ENCODE measurements around the gene NBPF11. TPM values are rescaled to one million over a fixed set of nuclear protein-coding genes. Genes with fewer than 3 reads are reported as not detected.
"Not testable (repeated sequence)": the region's sequence is repeated elsewhere in the genome, so short reads cannot be mapped to it uniquely, and the experiment has no call there.

The NBPF11 gene
- total and polyA plus RNA-seq, 2 of the 8 experiments (the other 6 are each of a cell fraction or from before 2014, with no cell fraction given), result 8.7 to 9.2 TPM

- H3K18ac ChIP-seq (ENCODE audit: extremely low read depth, low read length), result not testable (repeated sequence)
- WGBS, 2 experiments (ENCODE audit: extremely low coverage in 1 of 2, insufficient coverage in 1 of 2, insufficient read length in 1 of 2, insufficient replicate concordance in 2 of 2, low coverage in 1 of 2, low lambda C conversion rate in 2 of 2, missing lambda C conversion rate in 1 of 2), result 94% methylated on average over 2 of the region's 2 CpGs; no CpG with 5 or more reads in 1 of the 2 experiments
Observed at GRCh38 chr1:148095732-148096131, 56.3 kb downstream of the NBPF11 start.

More at GRCh38 chr1:148095732-148096131, 56.3 kb downstream of the NBPF11 start:
- H3K14ac ChIP-seq (ENCODE audit: insufficient read length); H3K9me3 ChIP-seq (ENCODE audit: insufficient read depth in 2 of 2, low read depth in 1 of 2, low read length in 1 of 2); FAIRE-seq; H3K4me2 ChIP-seq (ENCODE audit: insufficient read depth in 1 of 2, low read depth in 2 of 2, low read length in 2 of 2); H2AFZ ChIP-seq (ENCODE audit: low read length); H3K4me3 ChIP-seq (ENCODE audit: extremely low read depth in 1 of 4, insufficient read depth in 2 of 4, low read depth in 3 of 4, low read length in 4 of 4); H2BK12ac ChIP-seq (ENCODE audit: low read depth, low read length); H2BK120ac ChIP-seq (replicated peaks; ENCODE audit: low read depth, low read length); CTCF ChIA-PET (ENCODE audit: partially characterized antibody); H3K9ac ChIP-seq (replicated peaks in 1 of 4; ENCODE audit: extremely low read depth in 1 of 4, low read depth in 3 of 4, low read length in 3 of 4); H4K91ac ChIP-seq (replicated peaks; ENCODE audit: insufficient read length, low read length); POLR2A ChIA-PET (ENCODE audit: partially characterized antibody); H3K27ac ChIP-seq (ENCODE audit: low read depth, low read length); H3K79me2 ChIP-seq (ENCODE audit: control insufficient read depth in 1 of 2, insufficient read depth in 2 of 2, low read length in 2 of 2); H3K36me3 ChIP-seq (ENCODE audit: control insufficient read depth in 2 of 4, insufficient read depth in 4 of 4, low read length in 3 of 4); H2AK5ac ChIP-seq (ENCODE audit: low read depth, low read length); H4K20me1 ChIP-seq (replicated peaks in 1 of 2; ENCODE audit: control insufficient read depth in 1 of 2, insufficient read depth in 2 of 2, low read length in 2 of 2); H3K27me3 ChIP-seq (replicated peaks in 1 of 4; ENCODE audit: control insufficient read depth in 3 of 4, extremely low read depth in 1 of 4, insufficient read depth in 3 of 4, low read length in 3 of 4); H3K4ac ChIP-seq (replicated peaks; ENCODE audit: insufficient read length, low read depth, low read length); H2BK15ac ChIP-seq (ENCODE audit: low read length); H3K4me1 ChIP-seq (replicated peaks in 1 of 4; ENCODE audit: control insufficient read depth in 3 of 4, insufficient read depth in 4 of 4, low read length in 3 of 4); H3K79me1 ChIP-seq (ENCODE audit: low read depth, low read length); H4K5ac ChIP-seq (ENCODE audit: insufficient read length, low read depth, low read length); H2BK5ac ChIP-seq (ENCODE audit: low read depth, low read length); H4K8ac ChIP-seq (ENCODE audit: extremely low read depth, insufficient read depth, low read length); DNase-seq (ENCODE audit: low read depth in 1 of 2, low spot score in 2 of 2); H3K23me2 ChIP-seq (ENCODE audit: low read depth, low read length); H2BK20ac ChIP-seq (ENCODE audit: low read length); H3K56ac ChIP-seq (replicated peaks; ENCODE audit: insufficient read length, low read depth, low read length); H3K23ac ChIP-seq (ENCODE audit: insufficient read length): not testable (repeated sequence)

Measured in H1 (cell line).